H54 (cell line): ENCODE data around the gene AMPD3.
A peak's percentile ranks its signal among the peaks of the same experiment; 100 is the strongest.

ENCODE experiments used
- DNase-seq: peaks from one replicate; pipeline ENCODE4 v3.0.0; 2011; ENCODE audit warnings: low spot score, mixed read lengths; ENCODE audit not compliant: insufficient read length
- FAIRE-seq: peaks from 3 replicates; lab custom pipeline; 2011; peaks lifted over from hg19 to GRCh38; lab: Jason Lieb, UNC
- POLR2A ChIP-seq: IDR thresholded peaks from 2 replicates; pipeline ENCODE4 v1.6.1; 2011; ENCODE audit warnings: low read depth, mild to moderate bottlenecking, low read length

AMPD3 gene

GRCh38 chr11:10454878-10455631 is at the start of gene AMPD3:
Gene AMPD3, plus strand, starts transcription at chr11:10455264. Its CDS starts 6,256 bp downstream, at chr11:10461520.
- FAIRE-seq (peak; percentile 95), DNase-seq (peak; percentile 100)
- TF ChIP-seq POLR2A = peak; percentile 38

- TF ChIP-seq POLR2A = no peak
- DNase-seq (peak; percentile 70), FAIRE-seq (no peak)
Measured at GRCh38 chr11:10405865-10406592, 49.0 kb upstream of the AMPD3 start.

- no peak for TF ChIP-seq POLR2A
- DNase-seq = peak; percentile 40
- peak; percentile 88 for FAIRE-seq
Measured at GRCh38 chr11:10407055-10407454, 48.0 kb upstream of the AMPD3 start.

GRCh38 chr11:10407749-10408685 is 47.0 kb upstream of the AMPD3 start:
- DNase-seq (no peak), FAIRE-seq (no peak)
- TF ChIP-seq POLR2A = no peak

GRCh38 chr11:10409207-10409661 is 45.8 kb upstream of the AMPD3 start:
- no peak for DNase-seq
- FAIRE-seq = no peak
- no peak for TF ChIP-seq POLR2A

GRCh38 chr11:10410106-10410843 is 44.8 kb upstream of the AMPD3 start:
- DNase-seq = no peak
- no peak for FAIRE-seq
- TF ChIP-seq POLR2A = no peak

- DNase-seq (no peak), FAIRE-seq (no peak)
- no peak for TF ChIP-seq POLR2A
Measured at GRCh38 chr11:10410844-10411200, 44.2 kb upstream of the AMPD3 start.

- FAIRE-seq (no peak), DNase-seq (no peak)
- no peak for TF ChIP-seq POLR2A
Measured at GRCh38 chr11:10412266-10412665, 42.8 kb upstream of the AMPD3 start.

GRCh38 chr11:10413268-10413667 is 41.8 kb upstream of the AMPD3 start:
- FAIRE-seq (no peak), DNase-seq (no peak)
- TF ChIP-seq POLR2A = no peak

- TF ChIP-seq POLR2A = no peak
- no peak for DNase-seq
- no peak for FAIRE-seq
Measured at GRCh38 chr11:10414181-10414580, 40.9 kb upstream of the AMPD3 start.

- no peak for TF ChIP-seq POLR2A
- DNase-seq = no peak
- FAIRE-seq = no peak
Measured at GRCh38 chr11:10414659-10415058, 40.4 kb upstream of the AMPD3 start.

GRCh38 chr11:10415817-10416392 is 39.2 kb upstream of the AMPD3 start:
- no peak for DNase-seq
- no peak for TF ChIP-seq POLR2A
- no peak for FAIRE-seq
